Dermis lymphatic vessel endothelial cell (primary cell): ENCODE data around the gene DHRS3. TPM values are rescaled to one million over a fixed set of nuclear protein-coding genes. Genes with fewer than 3 reads are reported as not detected.

Experiments
- total RNA-seq: library from RNA; depleted of rRNA; stranded (reverse); fragments of >200 nt; gene quantifications from 2 replicates; pipeline ENCODE4 v1.2.1, GENCODE V29; 2014

The DHRS3 gene, protein sequence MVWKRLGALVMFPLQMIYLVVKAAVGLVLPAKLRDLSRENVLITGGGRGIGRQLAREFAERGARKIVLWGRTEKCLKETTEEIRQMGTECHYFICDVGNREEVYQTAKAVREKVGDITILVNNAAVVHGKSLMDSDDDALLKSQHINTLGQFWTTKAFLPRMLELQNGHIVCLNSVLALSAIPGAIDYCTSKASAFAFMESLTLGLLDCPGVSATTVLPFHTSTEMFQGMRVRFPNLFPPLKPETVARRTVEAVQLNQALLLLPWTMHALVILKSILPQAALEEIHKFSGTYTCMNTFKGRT
- 44.2 and 113 TPM in 2 replicates for total RNA-seq

DNA sequence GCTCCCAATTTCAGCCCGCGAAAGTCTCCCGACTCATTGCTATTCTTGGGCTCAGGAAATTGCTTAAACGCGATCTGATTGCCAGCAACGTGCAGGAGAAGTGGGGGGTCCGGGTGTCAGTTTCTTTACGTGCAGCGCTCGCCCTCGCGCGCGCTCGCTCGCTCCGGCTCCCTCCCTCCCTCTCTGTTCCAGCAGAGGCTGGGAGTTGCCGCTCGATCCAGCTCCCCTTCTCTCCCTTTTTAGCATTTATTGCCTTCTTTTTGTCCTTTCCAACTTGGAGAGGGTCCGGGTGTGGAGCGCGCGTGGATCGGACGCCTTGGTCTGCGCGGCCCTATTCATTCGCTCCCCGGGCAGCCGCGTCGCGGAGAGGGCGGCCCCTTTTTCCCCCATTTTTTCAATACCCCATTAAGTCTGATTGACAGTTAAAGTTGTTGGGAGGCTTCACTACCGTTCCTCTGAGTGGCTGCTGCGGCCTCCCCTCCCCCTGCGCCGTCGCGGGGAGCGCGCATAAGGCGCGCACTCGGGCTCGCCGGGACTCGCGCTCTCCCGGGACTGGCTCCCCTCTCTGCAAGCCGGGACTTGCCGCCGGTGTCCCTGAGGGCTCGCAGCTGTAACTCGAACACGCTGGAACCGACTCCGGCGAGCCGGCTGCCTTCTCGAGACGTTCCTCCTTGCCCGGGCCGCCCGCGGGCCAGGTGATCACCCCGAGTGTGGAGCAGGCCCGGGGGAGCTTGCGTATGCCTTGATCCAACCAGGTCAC is at the start of gene DHRS3:
Gene DHRS3 (minus strand): TSS at position 310 of the 760 bp plus-strand sequence. CDS start 862 bp downstream, outside the sequence.

GRCh38 chr1:12643785-12644184 is 25.8 kb upstream of the DHRS3 start, which contains the start of gene AADACL4:
AADACL4 (plus strand) TSS chr1:12644085; CDS start chr1:12644547, 462 bp downstream.

Other genes with a start within 250 kb of the DHRS3 start
- gene AADACL4, start 25.9 kb upstream of the DHRS3 start, total RNA-seq = not detected in 2 replicates
- not detected in 2 replicates for gene AADACL3, start 97.9 kb upstream of the DHRS3 start, total RNA-seq
- gene CFAP107, start 128.0 kb upstream of the DHRS3 start, total RNA-seq = under 0.01 TPM in 1 of 2 replicates, not detected in the other
- gene PRAMEF12, start 155.5 kb upstream of the DHRS3 start, total RNA-seq = not detected in 2 replicates
- gene PRAMEF1, start 173.2 kb upstream of the DHRS3 start, total RNA-seq = under 0.01 TPM in 1 of 2 replicates, not detected in the other
- gene PRAMEF11, start 213.2 kb upstream of the DHRS3 start, total RNA-seq = not detected in 2 replicates
- not detected in 2 replicates for gene HNRNPCL1, start 230.5 kb upstream of the DHRS3 start, total RNA-seq
- gene PRAMEF2, start 238.9 kb upstream of the DHRS3 start, total RNA-seq = not detected in 2 replicates